DND-41 (cell line): Measurements from ENCODE around the gene DGKI.

ENCODE experiments used
- CTCF ChIP-seq: IDR thresholded peaks from 2 replicates; pipeline ENCODE4 v1.5.1; 2012; ENCODE audit warnings: borderline replicate concordance, low read length, moderate library complexity, mild to moderate bottlenecking; ENCODE audit not compliant: poor library complexity, severe bottlenecking; ENCODE audit errors: extremely low read depth
- EZH2 ChIP-seq: IDR thresholded peaks from 3 replicates; pipeline ENCODE4 v1.6.1; 2012; ENCODE audit warnings: borderline replicate concordance, low read depth, mild to moderate bottlenecking, moderate library complexity, low read length, inconsistent platforms; ENCODE audit not compliant: severe bottlenecking

- no peak for TF ChIP-seq CTCF
- no peak for TF ChIP-seq EZH2
Measured at GRCh38 chr7:137527634-137528033, 319.1 kb downstream of the DGKI start.
